Transverse colon (tissue), 4 donors: ENCODE measurements around the gene MEGF11. TPM values are rescaled to one million over a fixed set of nuclear protein-coding genes. Genes with fewer than 3 reads are reported as not detected.

Source experiments
- DNase-seq: peaks from one replicate; pipeline ENCODE4 v3.0.0-alpha.2; 2019
- H3K27ac ChIP-seq, 4 donors: fragments of 200-600 bp; sonication (generic); 2 replicates each; pipeline ENCODE4 v1.5.1; 2016 to 2018; ENCODE audit warnings: inconsistent platforms in 4 of 4
- H3K27me3 ChIP-seq: fragments of 200-600 bp; sonication (generic); 2 replicates; pipeline ENCODE4 v1.5.1; 2017; ENCODE audit warnings: inconsistent platforms
- H3K36me3 ChIP-seq, 4 donors: fragments of 200-600 bp; sonication (generic); 2 replicates each; pipeline ENCODE4 v1.5.1; 2017 to 2019; ENCODE audit warnings: inconsistent platforms in 4 of 4
- H3K4me1 ChIP-seq, 4 donors: fragments of 200-600 bp; sonication (generic); 2 replicates each; pipeline ENCODE4 v1.5.1; 2017 to 2020; ENCODE audit warnings: inconsistent platforms in 4 of 4
- H3K4me3 ChIP-seq, 4 donors: fragments of 200-600 bp; sonication (generic); 1 replicate in 1 of 4; 2 replicates in 3 of 4; pipeline versions ENCODE4 v1.5.1 to v1.6.1; 2017 to 2019; ENCODE audit warnings: inconsistent platforms in 4 of 4
- H3K9me3 ChIP-seq, 2 donors: fragments of 200-600 bp; sonication (generic); 2 replicates each; pipeline ENCODE4 v1.5.1; 2017 to 2019; ENCODE audit warnings: inconsistent platforms in 2 of 2
- EP300 ChIP-seq: sonication (generic); formaldehyde crosslinking; IDR thresholded peaks from one replicate; pipeline ENCODE4 v1.6.1; 2017; ENCODE audit warnings: antibody characterized with exemption, low read depth
- POLR2A ChIP-seq: fragments of 450-650 bp; IDR thresholded peaks from one replicate; pipeline ENCODE4 v1.6.1; 2016; ENCODE audit warnings: antibody characterized with exemption, mild to moderate bottlenecking, moderate library complexity
- POLR2AphosphoS5 ChIP-seq, 3 donors: sonication (generic); formaldehyde crosslinking; IDR thresholded peaks; one replicate each; pipeline ENCODE4 v1.6.1; 2016; ENCODE audit warnings: antibody characterized with exemption in 3 of 3
- WGBS, 2 donors: methylation state at CpG; one replicate each; pipeline ENCODE4 v1.1.5; 2018; ENCODE audit warnings: low coverage in 1 of 2; 5-methylcytosine and 5-hydroxymethylcytosine counted together
- in situ Hi-C, 4 donors: fragments of 200-750 bp; cut with MboI; loops; one replicate each; pipeline versions ENCODE4 v1.15.0 to v1.15.1; 2017; ENCODE audit warnings: low sequenced_read_pairs in 3 of 4, low pct_ligation_motif_present in 1 of 4, low pct_unique_long_range_greater_than_20kb in 1 of 4
- intact Hi-C: fragments of 100-400 bp; cut with DNase I; formaldehyde crosslinking; loops from one replicate; pipeline ENCODE4 v1.15.1; 2023; ENCODE audit warnings: low total_unique reads
- total RNA-seq, 4 donors: library from RNA; depleted of rRNA; stranded (reverse); fragments of >200 nt; gene quantifications; one replicate each; pipeline ENCODE4 v1.1.0, GENCODE V29; 2016
- TF ChIP-seq, protein P1 (sequence below), 5 experiments: fragments of 200-600 bp in 3 of 5; fragments of 450-650 bp in 2 of 5; sonication (generic) in 3 of 5; IDR thresholded peaks; 1 replicate in 2 of 5; 2 replicates in 3 of 5; pipeline ENCODE4 v1.5.1; 2016 to 2017; ENCODE audit warnings: antibody characterized with exemption in 5 of 5, inconsistent platforms in 3 of 5, mild to moderate bottlenecking in 2 of 5, moderate library complexity in 1 of 5

The MEGF11 gene
- total RNA-seq, 4 donors from 2014 or later = 0.16 TPM; not detected in 3

DNA sequence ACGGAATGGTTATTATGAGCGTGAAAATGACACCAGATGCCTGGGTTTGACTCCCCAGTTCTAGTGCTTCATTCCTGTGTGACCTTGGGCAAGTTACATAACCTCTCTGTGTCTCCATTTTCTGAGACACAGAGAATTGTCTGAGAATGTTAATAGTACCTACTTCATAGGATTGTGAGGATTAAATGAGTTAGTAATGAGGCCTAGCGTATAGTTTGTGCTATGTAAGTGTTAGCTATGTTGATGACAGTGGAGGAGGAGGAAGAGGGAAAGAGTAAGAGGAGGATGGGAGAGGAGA, 150.3 kb downstream of the MEGF11 start:
- in situ Hi-C loops = no loop called here
- intact Hi-C loops = no loop called here
- H3K36me3 ChIP-seq = no peaks in the 10 kb centered on the region
- H3K9me3 ChIP-seq = no peaks in the 10 kb centered on the region
- no peak for TF ChIP-seq POLR2AphosphoS5 (IDR thresholded peaks at IDR 0.05)
- TF ChIP-seq EP300 = no peak
- TF ChIP-seq, protein P1, sequence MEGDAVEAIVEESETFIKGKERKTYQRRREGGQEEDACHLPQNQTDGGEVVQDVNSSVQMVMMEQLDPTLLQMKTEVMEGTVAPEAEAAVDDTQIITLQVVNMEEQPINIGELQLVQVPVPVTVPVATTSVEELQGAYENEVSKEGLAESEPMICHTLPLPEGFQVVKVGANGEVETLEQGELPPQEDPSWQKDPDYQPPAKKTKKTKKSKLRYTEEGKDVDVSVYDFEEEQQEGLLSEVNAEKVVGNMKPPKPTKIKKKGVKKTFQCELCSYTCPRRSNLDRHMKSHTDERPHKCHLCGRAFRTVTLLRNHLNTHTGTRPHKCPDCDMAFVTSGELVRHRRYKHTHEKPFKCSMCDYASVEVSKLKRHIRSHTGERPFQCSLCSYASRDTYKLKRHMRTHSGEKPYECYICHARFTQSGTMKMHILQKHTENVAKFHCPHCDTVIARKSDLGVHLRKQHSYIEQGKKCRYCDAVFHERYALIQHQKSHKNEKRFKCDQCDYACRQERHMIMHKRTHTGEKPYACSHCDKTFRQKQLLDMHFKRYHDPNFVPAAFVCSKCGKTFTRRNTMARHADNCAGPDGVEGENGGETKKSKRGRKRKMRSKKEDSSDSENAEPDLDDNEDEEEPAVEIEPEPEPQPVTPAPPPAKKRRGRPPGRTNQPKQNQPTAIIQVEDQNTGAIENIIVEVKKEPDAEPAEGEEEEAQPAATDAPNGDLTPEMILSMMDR (IDR thresholded peaks at IDR 0.05) = no peak
- no peak for TF ChIP-seq POLR2A
- H3K4me3 ChIP-seq = no peak overlapping the region
- H3K4me1 ChIP-seq = no peaks in the 10 kb centered on the region
- WGBS, 2 donors = 85 to 88% methylated on average over 2 to 3 of the region's 3 CpGs
- no peak for DNase-seq
- H3K27ac ChIP-seq = no peak overlapping the region
- H3K27me3 ChIP-seq = peaks cover 4% of the 10 kb centered on the region

DNA sequence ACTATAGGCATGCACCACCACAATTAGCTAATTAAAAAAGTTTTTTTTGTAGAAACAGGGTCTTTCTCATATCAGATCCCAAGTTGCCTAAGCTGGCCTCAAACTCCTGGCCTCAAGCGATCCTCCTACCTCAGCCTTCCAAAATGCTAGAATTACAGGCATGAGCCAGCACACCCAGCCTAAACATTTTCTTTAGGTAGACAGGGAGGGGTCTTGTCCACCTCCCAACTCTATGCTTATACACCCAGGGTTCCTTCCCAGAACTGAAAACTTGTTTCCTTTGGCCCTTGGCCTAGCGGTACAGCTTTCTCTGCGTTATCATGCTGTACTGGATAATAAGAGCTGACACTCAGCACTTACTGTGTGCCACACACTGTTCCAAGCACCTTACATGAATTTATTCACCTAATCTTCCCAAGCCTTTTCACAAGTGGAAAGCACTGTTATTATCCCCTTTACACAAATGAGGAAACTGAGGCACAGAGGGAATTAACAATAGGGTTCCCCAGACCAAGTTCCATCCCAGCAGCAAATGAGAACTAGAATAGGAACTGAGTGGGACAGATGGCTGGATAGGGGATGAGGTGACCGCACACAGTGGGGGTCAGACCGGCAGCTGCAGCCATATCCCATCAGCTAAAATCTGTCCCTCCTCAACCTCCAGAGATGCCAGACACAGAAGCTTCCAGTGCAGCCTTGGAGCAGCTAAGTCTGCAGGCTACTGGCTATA, 150.8 kb downstream of the MEGF11 start:
- 88 to 89% methylated on average over 3 to 5 of the region's 5 CpGs for WGBS, 2 donors
- Histone ChIP-seq H3K4me3 (no peak overlapping the region), H3K27me3 (peaks cover 4% of the 10 kb centered on the region), H3K36me3 (no peaks in the 10 kb centered on the region), H3K9me3 (no peaks in the 10 kb centered on the region), H3K4me1 (no peaks in the 10 kb centered on the region), H3K27ac (no peak overlapping the region)
- in situ Hi-C loops (no loop called here), intact Hi-C loops (no loop called here)
- TF ChIP-seq, protein P1 (IDR thresholded peaks at IDR 0.05) = no peak
- no peak for TF ChIP-seq EP300
- no peak for TF ChIP-seq POLR2A
- TF ChIP-seq POLR2AphosphoS5 (IDR thresholded peaks at IDR 0.05) = no peak
- DNase-seq = no peak

- H3K4me3 ChIP-seq = no peak overlapping the region
- H3K9me3 ChIP-seq = no peaks in the 10 kb centered on the region
- 40 to 77% methylated on average over 1 to 10 of the region's 10 CpGs for WGBS, 2 donors
- H3K27me3 ChIP-seq = peaks cover 4% of the 10 kb centered on the region
- no peak overlapping the region for H3K27ac ChIP-seq
- intact Hi-C loops (no loop called here), in situ Hi-C loops (no loop called here)
- H3K36me3 ChIP-seq = no peaks in the 10 kb centered on the region
- no peak for TF ChIP-seq POLR2A
- no peak for TF ChIP-seq EP300
- TF ChIP-seq, protein P1 (IDR thresholded peaks at IDR 0.05) = no peak
- TF ChIP-seq POLR2AphosphoS5 (IDR thresholded peaks at IDR 0.05) = no peak
- H3K4me1 ChIP-seq = no peaks in the 10 kb centered on the region
- DNase-seq = no peak
Measured at GRCh38 chr15:66101715-66102395, 151.7 kb downstream of the MEGF11 start.

DNA sequence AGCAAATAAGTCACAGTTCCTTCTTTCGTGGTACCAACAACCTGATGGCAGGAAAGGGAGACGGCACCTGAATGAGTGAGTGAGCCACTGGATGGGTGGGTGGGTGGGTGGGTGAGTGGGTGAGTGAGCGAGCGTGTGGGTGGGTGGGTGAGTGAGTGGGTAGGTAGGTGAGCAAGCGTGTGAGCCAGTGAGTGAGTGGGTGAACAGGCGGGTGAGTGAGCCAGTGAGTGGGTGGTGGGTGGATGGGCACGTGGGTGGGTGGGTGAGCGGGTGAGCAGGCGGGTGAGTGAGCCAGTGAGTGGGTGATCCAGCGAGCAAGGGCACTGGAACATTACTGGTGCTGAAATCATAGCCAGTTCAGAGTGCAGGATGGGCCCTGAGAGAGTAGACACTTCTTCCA, 152.8 kb downstream of the MEGF11 start:
- intact Hi-C loops = no loop called here
- TF ChIP-seq POLR2AphosphoS5 (IDR thresholded peaks at IDR 0.05) = no peak
- TF ChIP-seq EP300 = no peak
- TF ChIP-seq, protein P1 (IDR thresholded peaks at IDR 0.05) = no peak
- TF ChIP-seq POLR2A = no peak
- Histone ChIP-seq H3K27me3 (no peaks in the 10 kb centered on the region), H3K9me3 (no peaks in the 10 kb centered on the region), H3K27ac (no peak overlapping the region), H3K36me3 (no peaks in the 10 kb centered on the region), H3K4me1 (no peaks in the 10 kb centered on the region), H3K4me3 (no peak overlapping the region)
- no peak for DNase-seq
- in situ Hi-C loops = no loop called here
- 23 to 83% methylated on average over 8 to 10 of the region's 10 CpGs for WGBS, 2 donors
